Pancreas (tissue), 10 donors: ENCODE data around the gene MYOF. TPM values are rescaled to one million over a fixed set of nuclear protein-coding genes. Genes with fewer than 3 reads are reported as not detected.

Experiments
- ATAC-seq, 4 donors: fragments of 200-7000 bp; cut with Tn5 transposase; one replicate each; pipeline versions ENCODE4 v1.8.0 to v1.9.1; 2020; ENCODE audit warnings: mild to moderate bottlenecking in 4 of 4, moderate library complexity in 4 of 4
- DNase-seq, 6 donors: peaks; one replicate each; pipeline ENCODE4 v3.0.0-alpha.2; 2020
- FAIRE-seq: peaks from 2 replicates; lab custom pipeline; 2012; peaks lifted over from hg19 to GRCh38; lab: Jason Lieb, UNC
- H3K27ac ChIP-seq, 4 donors: fragments of 200-600 bp; sonication (generic); 1 replicate in 3 of 4; 2 replicates in 1 of 4; pipeline versions ENCODE4 v1.5.0 to v1.8.0; 2020
- H3K27me3 ChIP-seq, 4 donors: fragments of 200-600 bp; one replicate each; pipeline ENCODE4 v1.8.0; 2021
- H3K36me3 ChIP-seq, 3 donors: fragments of 200-600 bp; sonication (generic) in 1 of 3; one replicate each; pipeline versions ENCODE4 v1.5.0 to v1.8.0; 2020 to 2021
- H3K4me1 ChIP-seq, 3 donors: fragments of 200-600 bp; one replicate each; pipeline ENCODE4 v1.8.0; 2021
- H3K4me3 ChIP-seq, 4 donors: fragments of 200-600 bp; sonication (generic) in 2 of 4; one replicate each; pipeline versions ENCODE4 v1.5.0 to v1.8.0; 2020 to 2021
- H3K9me3 ChIP-seq, 4 donors: fragments of 200-600 bp; one replicate each; pipeline ENCODE4 v1.8.0; 2021
- WGBS, 2 donors: extraction: QIAGEN DNeasy Blood & Tissue Kit; methylation state at CpG; one replicate each; pipeline ENCODE4 v1.1.7; 2013; 5-methylcytosine and 5-hydroxymethylcytosine counted together
- intact Hi-C, 3 donors: fragments of 100-400 bp; cut with DNase I; formaldehyde crosslinking; loops; one replicate each; pipeline versions ENCODE4 v1.11.1 to v1.14.2; 2022
- polyA plus RNA-seq, 2 donors: library from polyadenylated mRNA; stranded (reverse); fragments of 200-250 nt; gene quantifications; one replicate each; pipeline ENCODE4 v1.2.3, GENCODE V29; 2013
- total RNA-seq, 6 donors: library from RNA; stranded (reverse); fragmentation: NEBNext Ultra II Directional in 4 of 6; extraction: Animal tissue kit (Norgen Biotek cat#: 25700) in 4 of 6; gene quantifications; one replicate each; pipeline versions ENCODE4 v1.2.1 to v1.2.4, GENCODE V29; 2021 to 2023
- TF ChIP-seq, protein P1 (sequence below), 4 donors: fragments of 200-600 bp; sonication (generic) in 3 of 4; IDR thresholded peaks; one replicate each; pipeline versions ENCODE4 v1.5.0 to v1.8.0; 2021; ENCODE audit warnings: antibody characterized with exemption in 4 of 4
- donor health status: healthy with polysubstance abuse.
- donor health status: DM: no; HTN: no; CAD: no; lungs with moderate emphysema.
- donor health status: DM: no; HTN: no; CAD: no.
- donor health status: control.
- donor health status: control.
- donor health status: Bipolar disorder and iron deficiency.
- donor health status: DM: yes; HTN: yes; CAD: no.
- donor health status: DM: no; HTN: no; CAD: no.
- donor health status: DM: no; HTN: no; CAD: no.
- donor health status: DM: yes; HTN: yes; CAD: no.

The MYOF gene
- total and polyA plus RNA-seq, 8 donors, result 4.7 to 38.2 (median 12.0) TPM

DNA sequence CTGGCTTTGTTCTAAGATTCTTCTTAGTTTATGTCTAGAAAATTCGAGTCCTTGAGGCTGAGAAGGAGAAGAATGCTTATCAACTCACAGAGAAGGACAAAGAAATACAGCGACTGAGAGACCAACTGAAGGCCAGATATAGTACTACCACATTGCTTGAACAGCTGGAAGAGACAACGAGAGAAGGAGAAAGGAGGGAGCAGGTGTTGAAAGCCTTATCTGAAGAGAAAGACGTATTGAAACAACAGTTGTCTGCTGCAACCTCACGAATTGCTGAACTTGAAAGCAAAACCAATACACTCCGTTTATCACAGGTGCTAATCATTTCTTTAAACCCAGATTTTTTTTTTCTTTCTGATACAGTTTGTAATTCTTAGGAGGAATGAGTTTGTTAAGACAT is 20.9 kb upstream of the MYOF start:
- no peaks in the 10 kb centered on the region for H3K36me3 ChIP-seq
- no peaks in the 10 kb centered on the region for H3K27me3 ChIP-seq
- no peak overlapping the region for H3K4me3 ChIP-seq
- intact Hi-C loops, result no loop called here
- no peak for FAIRE-seq
- H3K4me1 ChIP-seq, result no peaks in the 10 kb centered on the region
- H3K9me3 ChIP-seq, result no peaks in the 10 kb centered on the region
- peak in 2 of 4 donors; percentile 44 to 47 for ATAC-seq
- TF ChIP-seq, protein P1, sequence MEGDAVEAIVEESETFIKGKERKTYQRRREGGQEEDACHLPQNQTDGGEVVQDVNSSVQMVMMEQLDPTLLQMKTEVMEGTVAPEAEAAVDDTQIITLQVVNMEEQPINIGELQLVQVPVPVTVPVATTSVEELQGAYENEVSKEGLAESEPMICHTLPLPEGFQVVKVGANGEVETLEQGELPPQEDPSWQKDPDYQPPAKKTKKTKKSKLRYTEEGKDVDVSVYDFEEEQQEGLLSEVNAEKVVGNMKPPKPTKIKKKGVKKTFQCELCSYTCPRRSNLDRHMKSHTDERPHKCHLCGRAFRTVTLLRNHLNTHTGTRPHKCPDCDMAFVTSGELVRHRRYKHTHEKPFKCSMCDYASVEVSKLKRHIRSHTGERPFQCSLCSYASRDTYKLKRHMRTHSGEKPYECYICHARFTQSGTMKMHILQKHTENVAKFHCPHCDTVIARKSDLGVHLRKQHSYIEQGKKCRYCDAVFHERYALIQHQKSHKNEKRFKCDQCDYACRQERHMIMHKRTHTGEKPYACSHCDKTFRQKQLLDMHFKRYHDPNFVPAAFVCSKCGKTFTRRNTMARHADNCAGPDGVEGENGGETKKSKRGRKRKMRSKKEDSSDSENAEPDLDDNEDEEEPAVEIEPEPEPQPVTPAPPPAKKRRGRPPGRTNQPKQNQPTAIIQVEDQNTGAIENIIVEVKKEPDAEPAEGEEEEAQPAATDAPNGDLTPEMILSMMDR (IDR thresholded peaks at IDR 0.05), result no peak
- 32 to 38% methylated on average over 6 of the region's 6 CpGs for WGBS, 2 donors
- H3K27ac ChIP-seq, result no peak overlapping the region
- DNase-seq, result no peak

- H3K9me3 ChIP-seq, result no peaks in the 10 kb centered on the region
- H3K4me3 ChIP-seq, result no peak overlapping the region
- H3K4me1 ChIP-seq, result no peaks in the 10 kb centered on the region
- TF ChIP-seq, protein P1 (IDR thresholded peaks at IDR 0.05), result no peak
- no peak overlapping the region for H3K27ac ChIP-seq
- DNase-seq (no peak), FAIRE-seq (no peak), ATAC-seq (no peak)
- H3K27me3 ChIP-seq, result no peaks in the 10 kb centered on the region
- no peaks in the 10 kb centered on the region for H3K36me3 ChIP-seq
- intact Hi-C loops, result no loop called here
Observed at GRCh38 chr10:93501650-93502049, 19.5 kb upstream of the MYOF start.

- no peaks in the 10 kb centered on the region for H3K9me3 ChIP-seq
- peaks cover 0 to 4% (median 0%) of the 10 kb centered on the region in 3 donors for H3K4me1 ChIP-seq
- TF ChIP-seq, protein P1 (IDR thresholded peaks at IDR 0.05), result no peak
- intact Hi-C loops, result no loop called here
- H3K27ac ChIP-seq, result no peak overlapping the region
- no peaks in the 10 kb centered on the region for H3K36me3 ChIP-seq
- DNase-seq (no peak), ATAC-seq (no peak), FAIRE-seq (no peak)
- no peaks in the 10 kb centered on the region for H3K27me3 ChIP-seq
- H3K4me3 ChIP-seq, result no peak overlapping the region
- 29 to 33% methylated on average over 5 of the region's 5 CpGs for WGBS, 2 donors
Observed at GRCh38 chr10:93498166-93498565, 16.0 kb upstream of the MYOF start.

GRCh38 chr10:93496322-93497041 is 14.3 kb upstream of the MYOF start, which contains the start of gene CEP55:
Gene CEP55, plus strand, starts transcription at chr10:93496612. Its CDS starts 3,440 bp downstream, at chr10:93500052.
- H3K36me3 ChIP-seq, result no peaks in the 10 kb centered on the region
- H3K9me3 ChIP-seq, result no peaks in the 10 kb centered on the region
- H3K27ac ChIP-seq, result peak within 1 kb of the TSS in 1 of 4 donors; percentile 19
- H3K4me3 ChIP-seq, result peak within 1 kb of the TSS; percentile 34 to 66 (median 60)
- H3K27me3 ChIP-seq, result no peaks in the 10 kb centered on the region
- WGBS, 2 donors, result 1% methylated on average over 67 to 68 of the region's 68 CpGs
- intact Hi-C loops, result no loop called here
- FAIRE-seq, result no peak
- H3K4me1 ChIP-seq, result peaks cover 0 to 4% (median 0%) of the 10 kb centered on the region in 3 donors
- TF ChIP-seq, protein P1 (IDR thresholded peaks at IDR 0.05), result no peak
- DNase-seq, result peak; percentile 93 to 99 (median 95)
- peak; percentile 100 for ATAC-seq
